DMS53 treated with DMSO at 0.1 percent for 48 hours (cell line): ENCODE measurements around the gene MMP17.

Source experiments
- DNase-seq: peaks from one replicate; lab custom pipeline; 2025; ENCODE audit not compliant: unreplicated experiment; lab: John Stamatoyannopoulos, UW

MMP17 gene

DNA sequence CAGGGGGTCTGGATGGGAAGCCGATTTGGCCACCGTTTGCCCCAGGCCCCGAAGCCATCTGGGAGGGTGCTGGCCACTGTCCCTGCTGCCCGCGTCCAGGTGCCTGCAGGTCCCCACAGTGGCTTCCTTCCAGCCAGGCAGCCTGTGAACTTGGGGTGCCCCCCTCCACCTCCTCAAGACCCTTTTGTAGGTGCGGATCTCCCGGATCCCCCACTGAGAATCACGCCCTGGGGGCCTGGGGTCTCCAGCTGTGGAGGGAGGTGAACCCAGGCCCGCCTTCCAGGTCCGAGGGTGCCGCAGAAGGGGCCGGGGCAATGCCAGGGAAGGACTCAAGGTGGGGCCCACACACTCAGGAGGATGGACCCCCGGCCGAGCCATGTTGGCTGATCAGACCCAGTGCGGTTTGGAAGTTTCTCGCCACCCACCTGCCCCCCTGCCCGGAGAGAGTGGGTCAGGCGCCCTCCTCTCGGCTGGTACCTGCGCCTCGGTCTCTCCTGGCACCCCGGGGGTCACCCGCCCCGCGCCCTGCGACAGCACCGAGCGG is 1.7 kb downstream of the MMP17 start:
- DNase-seq: no peak

DNA sequence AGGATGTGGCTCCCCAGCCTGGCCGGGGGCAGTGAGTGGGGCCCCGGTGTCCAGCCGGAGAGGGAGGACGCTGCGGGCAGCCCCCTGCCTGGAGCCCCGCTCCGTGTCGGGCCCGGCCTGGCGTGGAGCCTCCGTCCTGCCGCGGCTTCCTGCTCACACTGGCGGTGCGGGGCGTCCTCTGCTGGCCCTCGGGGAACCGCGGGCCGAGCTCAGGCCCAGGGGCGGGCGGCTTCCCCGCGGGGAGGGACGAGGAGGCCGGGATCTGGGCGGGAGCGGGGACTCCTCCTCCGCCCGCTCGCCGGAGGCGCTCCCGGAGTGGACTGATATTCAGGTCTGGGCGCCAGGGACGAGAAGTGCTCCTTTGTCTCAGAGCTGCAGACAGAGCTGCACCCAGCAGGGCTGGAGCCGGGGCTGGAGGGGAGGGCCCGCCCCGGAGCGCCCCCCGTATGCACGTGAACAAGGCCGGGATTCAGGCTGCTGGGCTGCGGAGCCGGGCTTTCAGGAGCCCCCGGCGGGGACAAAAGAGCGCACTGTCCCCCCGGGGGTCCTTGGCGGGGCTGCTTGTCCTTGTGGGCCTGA is 2.2 kb downstream of the MMP17 start:
- DNase-seq: peak; percentile 87

GRCh38 chr12:131830914-131831571 is 2.9 kb downstream of the MMP17 start:
- DNase-seq: peak; percentile 66

DNA sequence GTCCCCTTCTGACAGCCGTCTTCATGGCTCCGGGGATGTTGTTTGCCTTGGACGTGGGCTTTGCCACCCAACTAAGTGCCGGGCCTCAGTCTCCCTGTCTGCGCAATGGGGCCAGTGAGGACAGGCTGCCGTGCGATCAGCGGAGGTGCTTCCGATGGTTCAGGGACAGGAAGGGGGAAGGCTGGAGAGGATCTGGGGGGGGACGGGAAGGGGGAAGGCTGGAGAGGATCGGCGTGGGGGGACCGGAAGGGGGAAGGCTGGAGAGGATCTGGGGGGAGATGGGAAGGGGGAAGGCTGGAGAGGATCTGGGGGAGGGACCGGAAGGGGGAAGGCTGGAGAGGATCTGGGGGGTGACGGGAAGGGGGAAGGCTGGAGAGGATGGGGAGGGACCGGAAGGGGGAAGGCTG is 3.4 kb downstream of the MMP17 start:
- peak; percentile 48 for DNase-seq

DNA sequence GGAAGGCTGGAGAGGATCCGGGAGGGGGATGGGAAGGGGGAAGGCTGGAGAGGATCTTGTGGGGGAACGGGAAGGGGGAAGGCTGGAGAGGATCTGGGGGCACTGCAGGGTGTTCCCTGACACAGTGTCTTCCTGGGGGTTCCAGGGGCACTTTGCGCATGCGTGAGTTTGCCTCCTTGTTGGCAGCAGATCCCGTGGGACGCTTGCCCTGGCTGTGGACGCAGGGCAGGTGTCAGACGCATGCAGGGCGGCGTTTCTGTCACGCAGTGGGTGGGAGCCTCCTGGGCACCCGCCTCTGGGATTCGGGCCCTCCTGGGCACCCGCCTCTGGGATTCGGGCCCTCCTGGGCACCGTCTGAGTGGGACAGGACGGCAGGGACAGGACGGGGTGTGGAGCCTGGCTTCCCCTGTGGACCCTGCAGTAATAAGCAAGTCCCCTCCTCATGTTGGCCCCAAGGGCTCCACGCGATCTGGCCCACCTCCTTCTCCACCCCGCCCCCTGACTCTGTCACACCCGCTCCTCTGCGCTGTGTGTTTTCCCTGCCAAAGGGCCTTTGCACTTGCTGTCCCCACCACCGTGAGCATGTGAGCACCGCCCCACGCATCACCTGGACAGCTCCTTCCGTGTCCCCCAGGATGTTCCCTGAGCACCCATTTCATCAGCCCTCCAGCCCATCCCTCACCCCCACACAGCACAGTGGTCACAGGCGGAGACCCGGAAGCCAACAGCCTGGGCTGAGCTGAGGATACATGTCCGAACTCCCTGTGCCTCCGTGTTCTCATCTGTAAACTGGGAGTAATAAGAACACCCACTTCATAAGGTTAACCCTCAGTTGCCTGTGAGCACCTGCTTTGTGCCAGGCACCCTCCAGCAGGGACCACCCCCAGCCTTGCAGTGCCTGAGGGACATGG is 4.4 kb downstream of the MMP17 start:
- DNase-seq: peak; percentile 77

DNA sequence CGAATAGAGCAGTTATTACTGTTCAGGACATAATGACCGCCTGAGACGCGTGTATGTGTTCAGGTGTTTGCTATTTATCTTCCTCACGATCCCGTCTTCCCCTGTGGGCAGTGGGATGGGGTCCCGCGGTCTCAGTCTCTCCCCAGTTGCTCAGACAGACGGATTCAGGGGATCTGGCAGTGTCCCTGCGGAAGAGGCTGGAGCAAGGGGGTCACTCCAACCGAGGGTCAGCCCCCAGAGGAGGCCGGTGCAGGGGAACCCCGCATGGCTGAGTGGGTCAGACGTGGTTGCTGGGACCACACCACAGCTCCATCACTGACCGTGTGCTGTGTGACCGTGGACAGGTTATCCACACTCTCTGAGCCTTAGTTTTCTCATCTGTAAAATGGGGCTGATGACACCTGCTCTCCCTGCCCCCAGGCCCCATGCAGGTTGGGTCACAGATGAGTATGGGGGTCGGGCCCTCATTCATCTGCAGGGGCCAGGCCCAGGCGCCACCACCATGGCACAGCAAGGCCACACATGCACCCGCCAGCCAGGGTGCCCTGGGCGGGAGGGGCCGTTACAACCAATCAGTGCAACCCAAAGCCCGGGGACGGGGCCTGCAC is 5.2 kb downstream of the MMP17 start:
- no peak for DNase-seq

DNA sequence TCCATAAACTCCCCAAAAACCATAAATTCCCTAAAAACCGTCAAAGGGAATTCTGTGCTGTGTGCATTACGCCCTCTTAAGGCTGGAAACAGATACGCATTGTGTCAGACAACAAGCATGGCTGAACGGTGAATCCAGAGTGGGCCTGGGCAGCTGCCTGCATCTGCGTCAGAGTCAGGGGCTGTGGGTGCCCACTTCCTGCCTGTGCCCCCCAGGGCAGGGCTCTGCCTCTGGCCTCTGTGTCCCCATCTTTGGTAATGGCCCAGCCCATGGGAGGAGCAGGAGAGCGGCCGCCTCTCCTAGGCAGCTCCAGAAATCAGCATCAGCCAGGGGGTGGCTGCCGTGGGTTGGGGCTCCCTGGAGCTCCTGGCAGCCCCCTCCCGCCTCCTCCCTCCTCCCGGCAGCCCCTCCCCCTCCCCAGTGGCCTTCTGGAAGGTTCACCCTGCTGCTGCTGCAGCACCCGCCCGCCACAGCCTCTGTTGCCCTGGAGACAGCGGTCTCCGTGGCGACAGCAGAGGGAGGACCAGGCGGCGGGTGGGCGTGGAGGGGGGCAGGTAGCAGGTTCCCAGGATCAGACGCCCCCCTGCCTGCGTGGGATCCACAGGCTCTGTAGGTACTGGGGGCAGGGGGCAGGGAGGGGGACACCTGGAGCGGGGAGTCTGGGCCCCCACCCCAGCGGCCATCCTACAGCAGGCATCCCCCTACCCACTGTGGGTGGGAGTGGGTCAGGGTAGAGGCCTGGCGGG is 5.9 kb downstream of the MMP17 start:
- DNase-seq: no peak

- no peak for DNase-seq
Observed at GRCh38 chr12:131834798-131835615, 6.8 kb downstream of the MMP17 start.

- no peak for DNase-seq
Observed at GRCh38 chr12:131835616-131836171, 7.5 kb downstream of the MMP17 start.

GRCh38 chr12:131836193-131836592 is 8.0 kb downstream of the MMP17 start:
- no peak for DNase-seq

- no peak for DNase-seq
Observed at GRCh38 chr12:131836714-131837397, 8.7 kb downstream of the MMP17 start.

DNA sequence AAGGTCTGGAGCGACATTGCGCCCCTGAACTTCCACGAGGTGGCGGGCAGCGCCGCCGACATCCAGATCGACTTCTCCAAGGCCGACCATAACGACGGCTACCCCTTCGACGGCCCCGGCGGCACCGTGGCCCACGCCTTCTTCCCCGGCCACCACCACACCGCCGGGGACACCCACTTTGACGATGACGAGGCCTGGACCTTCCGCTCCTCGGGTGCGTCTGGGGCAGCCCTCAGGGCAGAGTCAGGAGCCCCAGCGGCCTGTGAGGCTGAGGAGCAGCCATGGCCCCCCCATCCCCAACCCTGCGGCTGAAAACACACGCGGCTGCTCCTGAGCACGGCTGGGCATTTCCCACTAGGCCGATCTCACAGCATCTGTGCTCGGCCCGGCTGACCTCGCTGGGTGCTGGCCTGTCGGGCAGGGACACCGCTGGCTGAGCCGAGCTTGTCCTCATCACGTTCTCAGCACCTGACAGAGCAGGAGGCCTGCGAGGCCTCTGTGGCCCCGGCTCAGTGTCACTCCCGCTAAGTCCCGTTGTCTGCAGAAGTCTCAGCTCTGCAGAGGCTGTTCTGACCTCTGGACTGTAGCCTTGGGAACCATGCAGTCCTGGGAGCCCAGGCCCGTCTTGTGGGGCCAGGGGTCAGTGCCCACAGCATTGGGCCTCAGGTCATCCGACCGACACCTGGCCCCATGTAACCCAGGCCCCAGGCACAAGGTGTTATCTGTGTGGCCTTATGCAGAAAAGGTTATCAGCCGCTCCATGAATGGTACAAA is 12.6 kb downstream of the MMP17 start:
- no peak for DNase-seq

GRCh38 chr12:131841547-131841946 is 13.4 kb downstream of the MMP17 start:
- DNase-seq: no peak

- DNase-seq: no peak
Observed at GRCh38 chr12:131842169-131842568, 14.0 kb downstream of the MMP17 start.

DNA sequence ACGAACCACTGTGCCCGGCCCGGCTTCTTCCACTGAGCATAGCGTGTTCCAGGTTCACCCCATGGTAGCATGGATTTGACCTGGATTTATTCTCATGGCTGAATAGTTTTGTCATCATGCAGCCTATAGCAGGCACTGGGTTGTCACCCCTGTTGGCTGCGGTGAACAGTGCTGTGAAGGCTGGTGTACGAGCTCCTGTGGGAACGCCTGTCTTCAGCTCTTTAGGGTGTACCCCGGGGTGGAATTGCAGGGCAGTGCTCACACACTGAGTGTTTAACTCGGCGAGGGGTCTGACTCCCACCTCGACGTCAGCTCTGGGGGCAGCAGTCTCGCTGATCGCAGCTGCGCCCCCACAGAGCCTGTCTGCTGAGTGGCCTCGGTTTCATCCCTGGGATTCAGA is 15.3 kb downstream of the MMP17 start:
- DNase-seq: no peak

DNA sequence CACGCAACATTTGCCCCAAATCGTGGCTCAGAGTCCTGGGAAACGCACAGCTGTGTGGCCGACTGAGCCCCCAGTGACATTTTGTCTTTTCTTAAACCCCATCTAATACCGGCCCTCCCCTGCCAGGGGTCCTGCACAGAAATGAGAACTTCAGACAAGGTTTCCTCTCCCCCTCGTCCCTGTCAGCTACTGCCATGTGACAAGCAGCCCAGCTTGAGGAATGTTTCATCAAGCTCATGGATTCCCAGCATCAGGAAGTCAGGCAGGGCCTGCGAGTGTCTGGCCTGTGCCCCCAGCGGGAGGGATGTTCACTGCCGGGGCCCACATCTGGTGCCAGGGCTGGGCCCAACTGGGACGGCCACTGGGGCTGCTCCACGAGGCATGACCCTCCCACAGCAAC is 15.9 kb downstream of the MMP17 start:
- no peak for DNase-seq

GRCh38 chr12:131844656-131845055 is 16.5 kb downstream of the MMP17 start:
- no peak for DNase-seq

GRCh38 chr12:131845121-131845520 is 16.9 kb downstream of the MMP17 start:
- no peak for DNase-seq
